ENCODE data around the gene SLC22A5.

The SLC22A5 gene

GRCh38 chr5:132388244-132389050 is 18.9 kb downstream of the SLC22A5 start:
- Histone ChIP-seq H3K4me1 (ENCODE audit: low read depth, poor library complexity, severe bottlenecking) (peaks cover 44% of the 10 kb centered on the region), H3K27me3 (ENCODE audit: insufficient read depth, low read depth) (no peaks in the 10 kb centered on the region), H3K9ac (no peak overlapping the region), H3K79me2 (ENCODE audit: insufficient read depth, low read depth) (no peaks in the 10 kb centered on the region), H3K36me3 (ENCODE audit: insufficient read depth) (no peaks in the 10 kb centered on the region), H3K4me2 (peak overlapping the region; percentile 34), H4K20me1 (ENCODE audit: insufficient read depth) (no peaks in the 10 kb centered on the region), H3K4me3 (IDR thresholded peaks at IDR 0.05; ENCODE audit: insufficient read depth, low read depth, low read length) (no peak overlapping the region), H3K27ac (no peak overlapping the region), H2AFZ (ENCODE audit: low read depth) (no peak overlapping the region)
- no peak for TF ChIP-seq CTCF (conservative IDR thresholded peaks at IDR 0.05; ENCODE audit: low read depth, low read length)

- H3K9ac ChIP-seq, result no peak overlapping the region
- no peaks in the 10 kb centered on the region for H3K36me3 ChIP-seq (ENCODE audit: insufficient read depth)
- no peaks in the 10 kb centered on the region for H3K79me2 ChIP-seq (ENCODE audit: insufficient read depth, low read depth)
- no peak overlapping the region for H2AFZ ChIP-seq (ENCODE audit: low read depth)
- no peak for TF ChIP-seq CTCF (conservative IDR thresholded peaks at IDR 0.05; ENCODE audit: low read depth, low read length)
- H3K4me3 ChIP-seq (IDR thresholded peaks at IDR 0.05; ENCODE audit: insufficient read depth, low read depth, low read length), result no peak overlapping the region
- peaks cover 44% of the 10 kb centered on the region for H3K4me1 ChIP-seq (ENCODE audit: low read depth, poor library complexity, severe bottlenecking)
- H3K4me2 ChIP-seq, result no peak overlapping the region
- H4K20me1 ChIP-seq (ENCODE audit: insufficient read depth), result no peaks in the 10 kb centered on the region
- no peaks in the 10 kb centered on the region for H3K27me3 ChIP-seq (ENCODE audit: insufficient read depth, low read depth)
- H3K27ac ChIP-seq, result no peak overlapping the region
Observed at GRCh38 chr5:132389051-132389331, 19.5 kb downstream of the SLC22A5 start.

GRCh38 chr5:132389585-132390286 is 20.2 kb downstream of the SLC22A5 start:
- Histone ChIP-seq H3K4me3 (IDR thresholded peaks at IDR 0.05; ENCODE audit: insufficient read depth, low read depth, low read length) (no peak overlapping the region), H3K79me2 (ENCODE audit: insufficient read depth, low read depth) (no peaks in the 10 kb centered on the region), H4K20me1 (ENCODE audit: insufficient read depth) (no peaks in the 10 kb centered on the region), H2AFZ (ENCODE audit: low read depth) (no peak overlapping the region), H3K27ac (no peak overlapping the region), H3K4me2 (no peak overlapping the region; the same call in 1 of the 2 replicates), H3K36me3 (ENCODE audit: insufficient read depth) (no peaks in the 10 kb centered on the region), H3K27me3 (ENCODE audit: insufficient read depth, low read depth) (no peaks in the 10 kb centered on the region), H3K9ac (no peak overlapping the region), H3K4me1 (ENCODE audit: low read depth, poor library complexity, severe bottlenecking) (peaks cover 44% of the 10 kb centered on the region)
- TF ChIP-seq CTCF (conservative IDR thresholded peaks at IDR 0.05; ENCODE audit: low read depth, low read length), result no peak

- Histone ChIP-seq H3K27ac (no peak overlapping the region), H2AFZ (ENCODE audit: low read depth) (no peak overlapping the region), H3K4me1 (ENCODE audit: low read depth, poor library complexity, severe bottlenecking) (peaks cover 31% of the 10 kb centered on the region), H3K4me2 (no peak overlapping the region), H4K20me1 (ENCODE audit: insufficient read depth) (no peaks in the 10 kb centered on the region), H3K9ac (no peak overlapping the region), H3K36me3 (ENCODE audit: insufficient read depth) (no peaks in the 10 kb centered on the region), H3K4me3 (IDR thresholded peaks at IDR 0.05; ENCODE audit: insufficient read depth, low read depth, low read length) (no peak overlapping the region), H3K27me3 (ENCODE audit: insufficient read depth, low read depth) (no peaks in the 10 kb centered on the region), H3K79me2 (ENCODE audit: insufficient read depth, low read depth) (no peaks in the 10 kb centered on the region)
- TF ChIP-seq CTCF (conservative IDR thresholded peaks at IDR 0.05; ENCODE audit: low read depth, low read length), result no peak
Observed at GRCh38 chr5:132391247-132391646, 21.7 kb downstream of the SLC22A5 start.

Measured in KMS-11 (cell line).